Skeletal muscle satellite cell (primary cell): ENCODE measurements around the gene PARS2. TPM values are rescaled to one million over a fixed set of nuclear protein-coding genes. Genes with fewer than 3 reads are reported as not detected.

ENCODE experiments used
- H3K27me3 ChIP-seq: 2 replicates; pipeline ENCODE4 v1.7.0; 2013; ENCODE audit warnings: low read length; ENCODE audit not compliant: control insufficient read depth, insufficient read depth
- H3K36me3 ChIP-seq: 2 replicates; pipeline ENCODE4 v1.7.0; 2013; ENCODE audit warnings: mild to moderate bottlenecking, control low read depth, low read length; ENCODE audit not compliant: insufficient read depth
- H3K4me1 ChIP-seq: 2 replicates; pipeline ENCODE4 v1.7.0; 2013; ENCODE audit warnings: low read length; ENCODE audit not compliant: control insufficient read depth, insufficient read depth
- H3K4me2 ChIP-seq: 2 replicates; pipeline ENCODE4 v1.7.0; 2013; ENCODE audit warnings: mild to moderate bottlenecking, low read length
- H3K4me3 ChIP-seq: 2 replicates; pipeline ENCODE4 v1.7.0; 2013; ENCODE audit warnings: low read length
- H3K9ac ChIP-seq: 2 replicates; pipeline ENCODE4 v1.7.0; 2013; ENCODE audit warnings: mild to moderate bottlenecking, low read depth, low read length, moderate library complexity
- H3K9me3 ChIP-seq: replicated peaks from 2 replicates; pipeline ENCODE4 v1.7.0; 2013; ENCODE audit warnings: mild to moderate bottlenecking, control low read depth, low read length
- total RNA-seq: library from RNA; depleted of rRNA; stranded (reverse); fragments of >200 nt; gene quantifications from 2 replicates; pipeline ENCODE4 v1.2.3, GENCODE V29; 2012; rRNA removed

The PARS2 gene
- 4.8 and 6.3 TPM in 2 replicates for total RNA-seq

GRCh38 chr1:54764133-54764921 is at the start of gene PARS2:
Gene PARS2 (minus strand): TSS chr1:54764523. CDS start chr1:54759161, 5,362 bp downstream.
- H3K9me3 ChIP-seq: no peaks in the 10 kb centered on the region
- H3K4me2 ChIP-seq: peak within 1 kb of the TSS; percentile 91
- no peaks in the 10 kb centered on the region for H3K36me3 ChIP-seq
- H3K4me1 ChIP-seq: peaks cover 8% of the 10 kb centered on the region
- H3K4me3 ChIP-seq: peak within 1 kb of the TSS; percentile 91
- peaks cover 15% of the 10 kb centered on the region for H3K27me3 ChIP-seq
- H3K9ac ChIP-seq: peak within 1 kb of the TSS; percentile 95

DNA sequence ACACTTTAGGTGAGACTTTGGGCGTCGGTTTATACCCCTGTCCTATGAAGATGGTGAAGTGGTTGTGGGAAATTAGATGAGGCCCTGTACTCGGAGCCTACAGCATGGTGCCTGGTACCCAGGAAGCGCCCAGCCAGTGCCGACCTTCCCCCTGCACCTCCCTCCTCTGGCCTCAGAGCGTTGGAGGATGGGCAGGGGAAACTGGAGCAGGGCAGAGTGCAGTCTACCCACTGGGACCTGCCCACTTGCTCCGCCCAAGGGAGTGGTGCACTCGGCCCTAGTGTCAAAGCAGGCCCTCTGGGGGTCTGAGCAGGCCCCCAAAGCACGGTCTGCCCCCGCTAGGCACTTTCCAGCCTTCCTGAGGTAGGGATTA is 49.8 kb upstream of the PARS2 start:
- H3K4me1 ChIP-seq: no peaks in the 10 kb centered on the region
- no peak overlapping the region for H3K4me3 ChIP-seq
- no peak overlapping the region for H3K9ac ChIP-seq
- H3K4me2 ChIP-seq: no peak overlapping the region
- peaks cover 69% of the 10 kb centered on the region for H3K27me3 ChIP-seq
- no peaks in the 10 kb centered on the region for H3K36me3 ChIP-seq
- no peaks in the 10 kb centered on the region for H3K9me3 ChIP-seq

DNA sequence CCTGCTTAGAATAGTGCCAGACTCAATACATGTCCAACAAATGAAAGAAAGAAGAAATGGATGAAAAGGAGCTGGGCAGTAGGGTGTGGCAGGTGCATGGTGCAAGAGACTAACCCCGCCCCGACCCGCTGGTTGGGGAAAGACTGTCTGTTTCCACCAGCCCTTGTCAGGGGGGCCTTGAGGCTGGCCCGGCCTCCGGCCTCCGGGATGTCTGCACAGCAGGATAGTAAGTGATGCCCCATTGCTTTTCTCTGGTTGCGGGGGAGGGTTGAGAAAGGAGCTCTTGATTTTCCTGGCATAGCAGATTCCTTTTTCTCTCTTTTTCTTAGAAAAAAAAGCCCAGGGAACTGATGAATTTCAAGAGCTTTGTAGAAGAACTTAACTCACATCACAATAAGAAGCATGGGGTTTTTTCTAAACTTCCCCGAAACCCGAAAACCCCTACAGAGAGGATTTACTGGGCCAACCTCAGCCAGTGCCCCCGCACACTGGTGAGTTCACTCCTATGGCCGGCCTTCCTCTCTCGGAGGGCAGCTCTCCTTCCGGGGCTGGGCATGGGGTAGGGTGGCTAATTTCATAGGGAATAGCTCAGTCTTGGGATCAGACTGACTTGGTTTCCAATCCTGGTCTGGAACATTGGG is 49.3 kb upstream of the PARS2 start:
- no peak overlapping the region for H3K9ac ChIP-seq
- H3K9me3 ChIP-seq: no peaks in the 10 kb centered on the region
- H3K36me3 ChIP-seq: no peaks in the 10 kb centered on the region
- no peak overlapping the region for H3K4me3 ChIP-seq
- H3K27me3 ChIP-seq: peaks cover 63% of the 10 kb centered on the region
- no peaks in the 10 kb centered on the region for H3K4me1 ChIP-seq
- no peak overlapping the region for H3K4me2 ChIP-seq

GRCh38 chr1:54812801-54813484 is 48.6 kb upstream of the PARS2 start:
- H3K4me2 ChIP-seq: no peak overlapping the region
- no peak overlapping the region for H3K9ac ChIP-seq
- H3K27me3 ChIP-seq: peaks cover 57% of the 10 kb centered on the region
- no peaks in the 10 kb centered on the region for H3K36me3 ChIP-seq
- no peaks in the 10 kb centered on the region for H3K9me3 ChIP-seq
- no peaks in the 10 kb centered on the region for H3K4me1 ChIP-seq
- H3K4me3 ChIP-seq: no peak overlapping the region

DNA sequence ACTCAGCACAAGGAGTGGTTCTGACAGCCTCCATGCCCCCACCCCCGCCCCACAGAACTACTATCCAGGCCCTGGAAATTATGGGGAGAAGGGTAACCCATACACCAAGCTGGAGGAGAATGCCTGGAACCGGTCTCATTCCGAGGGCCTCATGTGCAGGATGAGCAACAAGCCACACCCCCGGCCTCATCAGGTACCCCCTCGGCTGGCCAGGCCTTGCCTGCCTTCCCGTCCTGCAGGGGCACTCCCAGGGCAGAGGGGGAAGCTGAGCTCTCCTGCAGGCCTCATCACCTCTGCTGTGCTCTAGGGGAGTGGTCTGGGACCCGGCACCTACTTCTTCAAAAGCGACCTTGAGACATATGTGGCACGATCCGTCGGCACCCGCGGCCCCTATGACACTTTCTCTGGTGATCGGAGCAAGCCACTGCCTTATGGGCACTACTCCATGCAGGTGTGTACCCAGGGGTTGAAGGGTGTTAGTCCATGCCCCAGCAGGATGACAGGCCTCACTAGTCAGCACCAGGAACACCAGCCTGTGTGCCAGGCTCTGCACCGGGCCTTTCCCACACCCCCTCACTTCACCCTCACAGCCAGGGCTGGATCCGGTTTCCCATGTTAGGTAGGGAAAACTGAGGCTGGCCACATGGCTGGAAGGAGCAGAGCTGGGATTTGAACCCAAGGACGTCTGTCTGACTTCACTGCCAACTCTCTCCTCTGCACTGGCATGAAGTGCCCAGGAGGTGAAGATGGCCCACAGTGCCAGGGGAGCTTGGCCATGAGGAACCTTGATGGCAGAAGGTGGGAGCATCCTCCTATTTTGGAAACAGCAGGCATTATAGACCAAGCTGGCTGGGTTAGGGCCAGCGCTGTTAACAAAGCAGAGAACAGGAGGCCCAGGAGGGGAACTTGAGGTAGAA is 47.7 kb upstream of the PARS2 start:
- no peak overlapping the region for H3K4me2 ChIP-seq
- H3K9ac ChIP-seq: no peak overlapping the region
- no peaks in the 10 kb centered on the region for H3K9me3 ChIP-seq
- H3K4me3 ChIP-seq: no peak overlapping the region
- H3K36me3 ChIP-seq: no peaks in the 10 kb centered on the region
- H3K27me3 ChIP-seq: peaks cover 51% of the 10 kb centered on the region
- H3K4me1 ChIP-seq: peaks cover 7% of the 10 kb centered on the region

DNA sequence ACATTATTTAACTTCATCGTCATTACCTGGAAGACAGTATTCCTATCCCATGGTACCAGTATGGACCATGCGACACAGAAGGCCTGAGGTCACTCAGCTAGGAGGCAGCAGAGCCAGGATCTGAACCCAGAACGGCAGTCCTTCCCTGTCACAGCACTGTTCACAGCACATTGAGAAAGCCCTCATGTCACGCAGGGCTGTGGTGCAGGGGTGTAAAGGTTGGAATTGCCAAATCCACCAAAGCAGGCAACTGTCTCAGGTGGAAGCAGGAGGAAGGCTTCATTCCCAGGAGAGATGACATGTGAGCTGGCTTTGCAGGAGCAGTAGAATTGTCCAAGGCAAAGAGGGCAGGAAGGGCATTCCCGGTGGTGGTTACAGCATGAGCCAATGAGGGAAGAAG is 46.7 kb upstream of the PARS2 start:
- H3K9me3 ChIP-seq: no peaks in the 10 kb centered on the region
- H3K36me3 ChIP-seq: no peaks in the 10 kb centered on the region
- H3K27me3 ChIP-seq: peaks cover 42% of the 10 kb centered on the region
- H3K4me1 ChIP-seq: peaks cover 7% of the 10 kb centered on the region
- H3K9ac ChIP-seq: no peak overlapping the region
- H3K4me3 ChIP-seq: no peak overlapping the region
- no peak overlapping the region for H3K4me2 ChIP-seq

- Histone ChIP-seq H3K4me1 (peaks cover 7% of the 10 kb centered on the region), H3K4me3 (no peak overlapping the region), H3K9ac (no peak overlapping the region), H3K27me3 (peaks cover 35% of the 10 kb centered on the region), H3K9me3 (no peaks in the 10 kb centered on the region), H3K4me2 (no peak overlapping the region), H3K36me3 (no peaks in the 10 kb centered on the region)
These were observed 46.0 kb upstream of the PARS2 start for GRCh38 chr1:54810153-54810942.

GRCh38 chr1:54809496-54810074 is 45.3 kb upstream of the PARS2 start:
- Histone ChIP-seq H3K4me3 (no peak overlapping the region), H3K9me3 (no peaks in the 10 kb centered on the region), H3K4me2 (no peak overlapping the region), H3K36me3 (no peaks in the 10 kb centered on the region), H3K4me1 (peaks cover 10% of the 10 kb centered on the region), H3K9ac (no peak overlapping the region), H3K27me3 (peaks cover 28% of the 10 kb centered on the region)

DNA sequence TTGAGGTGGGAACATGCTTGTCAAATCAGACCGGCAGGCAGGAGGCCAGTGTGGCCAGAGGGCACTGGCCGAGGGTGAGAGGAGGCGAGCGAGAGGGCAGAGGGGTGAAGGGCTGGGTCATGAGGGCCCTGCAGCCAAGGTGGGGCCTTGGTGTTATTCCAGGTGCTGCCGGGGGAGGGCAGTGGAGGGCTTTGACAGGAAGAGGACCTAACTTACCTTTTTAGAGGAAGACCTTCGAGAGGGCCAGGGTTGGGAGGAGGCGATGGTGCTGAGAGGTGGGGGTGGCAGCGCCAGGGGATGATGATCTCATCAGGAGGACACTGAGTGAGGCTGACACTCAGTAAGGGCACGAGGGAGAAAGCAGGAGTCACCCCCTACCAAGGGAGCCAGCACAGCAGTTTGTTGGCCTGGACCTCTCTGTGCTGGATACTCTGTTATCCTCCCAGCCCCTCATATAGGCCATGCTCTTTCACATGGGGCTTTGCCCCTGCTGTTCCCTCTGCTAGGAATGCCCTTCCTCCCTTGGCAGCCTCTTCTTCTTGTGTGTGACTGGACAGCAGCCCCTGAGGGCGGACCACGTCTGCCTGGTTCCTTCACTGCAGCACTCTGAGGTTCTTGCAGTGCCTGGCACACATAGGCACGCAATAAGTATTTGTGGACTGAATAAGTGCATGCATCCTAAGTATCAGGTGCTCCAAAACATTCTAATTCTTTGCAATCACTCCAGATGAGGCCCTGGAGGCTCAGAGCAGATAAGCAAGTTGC is 44.3 kb upstream of the PARS2 start:
- peaks cover 26% of the 10 kb centered on the region for H3K27me3 ChIP-seq
- H3K9ac ChIP-seq: no peak overlapping the region
- no peak overlapping the region for H3K4me2 ChIP-seq
- no peak overlapping the region for H3K4me3 ChIP-seq
- H3K36me3 ChIP-seq: no peaks in the 10 kb centered on the region
- no peaks in the 10 kb centered on the region for H3K9me3 ChIP-seq
- peaks cover 20% of the 10 kb centered on the region for H3K4me1 ChIP-seq

GRCh38 chr1:54807756-54808155 is 43.4 kb upstream of the PARS2 start:
- Histone ChIP-seq H3K27me3 (peaks cover 22% of the 10 kb centered on the region), H3K4me3 (no peak overlapping the region), H3K9ac (no peak overlapping the region), H3K36me3 (no peaks in the 10 kb centered on the region), H3K9me3 (no peaks in the 10 kb centered on the region), H3K4me1 (peaks cover 20% of the 10 kb centered on the region), H3K4me2 (no peak overlapping the region)
